ENCODE data around the gene GRM8. TPM values are rescaled to one million over a fixed set of nuclear protein-coding genes. Genes with fewer than 3 reads are reported as not detected.

Gene GRM8
- total RNA-seq, 1 donor from 2014 or later: 2.2 TPM

GRCh38 chr7:127093340-127093739 is 159.4 kb downstream of the GRM8 start:
- Mint-ChIP-seq H3K36me3 (ENCODE audit: low read depth, unreplicated experiment) (no peaks in the 10 kb centered on the region), H3K27ac (ENCODE audit: unreplicated experiment) (peak overlapping the region; percentile 75), H3K4me1 (ENCODE audit: low read depth, unreplicated experiment) (peaks cover 6% of the 10 kb centered on the region), H3K27me3 (ENCODE audit: low read depth, unreplicated experiment) (peaks cover 3% of the 10 kb centered on the region), H3K9me3 (ENCODE audit: unreplicated experiment) (peaks cover 2% of the 10 kb centered on the region), H3K4me3 (ENCODE audit: unreplicated experiment) (peak overlapping the region; percentile 36)
- Histone ChIP-seq H2AFZ (ENCODE audit: low read depth, low read length) (no peak overlapping the region), H3K4me2 (ENCODE audit: low read length) (no peak overlapping the region), H3K4me1 (ENCODE audit: insufficient read depth, low read length) (no peaks in the 10 kb centered on the region), H3K4me3 (ENCODE audit: insufficient read depth, low read depth, low read length) (no peak overlapping the region), H3K79me2 (ENCODE audit: insufficient read depth, low read length) (no peaks in the 10 kb centered on the region), H3K36me3 (ENCODE audit: insufficient read depth, low read length) (no peaks in the 10 kb centered on the region), H3K9ac (ENCODE audit: low read length) (no peak overlapping the region), H4K20me1 (ENCODE audit: insufficient read depth, low read length) (no peaks in the 10 kb centered on the region), H3K27ac (ENCODE audit: low read depth, low read length) (no peak overlapping the region), H3K27me3 (ENCODE audit: insufficient read depth, low read length) (no peaks in the 10 kb centered on the region), H3K9me3 (ENCODE audit: insufficient read depth, low read depth, low read length) (peaks cover 4% of the 10 kb centered on the region)
- no peak for DNase-seq (ENCODE audit: low read depth)
- TF ChIP-seq CTCF (IDR thresholded peaks at IDR 0.05; ENCODE audit: insufficient read depth, low read depth, low read length) (no peak), EZH2 (IDR thresholded peaks at IDR 0.05; ENCODE audit: insufficient read depth, low read length) (no peak)
- no peak for FAIRE-seq

- DNase-seq (ENCODE audit: low read depth) (no peak), FAIRE-seq (no peak)
- no peaks in the 10 kb centered on the region for H3K79me2 ChIP-seq (ENCODE audit: insufficient read depth, low read length)
- H2AFZ ChIP-seq (ENCODE audit: low read depth, low read length): no peak overlapping the region
- Mint-ChIP-seq H3K36me3 (ENCODE audit: low read depth, unreplicated experiment) (no peaks in the 10 kb centered on the region), H3K9me3 (ENCODE audit: unreplicated experiment) (peaks cover 4% of the 10 kb centered on the region), H3K4me1 (ENCODE audit: low read depth, unreplicated experiment) (peaks cover 6% of the 10 kb centered on the region), H3K4me3 (ENCODE audit: unreplicated experiment) (no peak overlapping the region), H3K27me3 (ENCODE audit: low read depth, unreplicated experiment) (peaks cover 3% of the 10 kb centered on the region), H3K27ac (ENCODE audit: unreplicated experiment) (no peak overlapping the region)
- H3K27me3 ChIP-seq (ENCODE audit: insufficient read depth, low read length): no peaks in the 10 kb centered on the region
- no peak overlapping the region for H3K27ac ChIP-seq (ENCODE audit: low read depth, low read length)
- H3K4me3 ChIP-seq (ENCODE audit: insufficient read depth, low read depth, low read length): no peak overlapping the region
- H3K4me1 ChIP-seq (ENCODE audit: insufficient read depth, low read length): no peaks in the 10 kb centered on the region
- H3K9me3 ChIP-seq (ENCODE audit: insufficient read depth, low read depth, low read length): peaks cover 4% of the 10 kb centered on the region
- no peaks in the 10 kb centered on the region for H4K20me1 ChIP-seq (ENCODE audit: insufficient read depth, low read length)
- TF ChIP-seq EZH2 (IDR thresholded peaks at IDR 0.05; ENCODE audit: insufficient read depth, low read length): no peak
- no peak for TF ChIP-seq CTCF (IDR thresholded peaks at IDR 0.05; ENCODE audit: insufficient read depth, low read depth, low read length)
- H3K36me3 ChIP-seq (ENCODE audit: insufficient read depth, low read length): no peaks in the 10 kb centered on the region
- no peak overlapping the region for H3K4me2 ChIP-seq (ENCODE audit: low read length)
- no peak overlapping the region for H3K9ac ChIP-seq (ENCODE audit: low read length)
Measured at GRCh38 chr7:127091620-127092019, 161.1 kb downstream of the GRM8 start.

- Histone ChIP-seq H3K9ac (ENCODE audit: low read length) (no peak overlapping the region), H3K27ac (ENCODE audit: low read depth, low read length) (no peak overlapping the region), H2AFZ (ENCODE audit: low read depth, low read length) (no peak overlapping the region), H3K4me2 (ENCODE audit: low read length) (no peak overlapping the region), H3K9me3 (ENCODE audit: insufficient read depth, low read depth, low read length) (no peaks in the 10 kb centered on the region), H3K4me3 (ENCODE audit: insufficient read depth, low read depth, low read length) (no peak overlapping the region), H4K20me1 (ENCODE audit: insufficient read depth, low read length) (no peaks in the 10 kb centered on the region), H3K27me3 (ENCODE audit: insufficient read depth, low read length) (no peaks in the 10 kb centered on the region), H3K4me1 (ENCODE audit: insufficient read depth, low read length) (no peaks in the 10 kb centered on the region), H3K79me2 (ENCODE audit: insufficient read depth, low read length) (no peaks in the 10 kb centered on the region), H3K36me3 (ENCODE audit: insufficient read depth, low read length) (no peaks in the 10 kb centered on the region)
- DNase-seq (ENCODE audit: low read depth): no peak
- no peak for FAIRE-seq
- TF ChIP-seq CTCF (IDR thresholded peaks at IDR 0.05; ENCODE audit: insufficient read depth, low read depth, low read length) (no peak), EZH2 (IDR thresholded peaks at IDR 0.05; ENCODE audit: insufficient read depth, low read length) (no peak)
- peaks cover 3% of the 10 kb centered on the region for H3K27me3 Mint-ChIP-seq (ENCODE audit: low read depth, unreplicated experiment)
- H3K4me3 Mint-ChIP-seq (ENCODE audit: unreplicated experiment): no peak overlapping the region
- H3K4me1 Mint-ChIP-seq (ENCODE audit: low read depth, unreplicated experiment): peaks cover 6% of the 10 kb centered on the region
- no peaks in the 10 kb centered on the region for H3K36me3 Mint-ChIP-seq (ENCODE audit: low read depth, unreplicated experiment)
- H3K9me3 Mint-ChIP-seq (ENCODE audit: unreplicated experiment): peaks cover 4% of the 10 kb centered on the region
- H3K27ac Mint-ChIP-seq (ENCODE audit: unreplicated experiment): no peak overlapping the region
Measured at GRCh38 chr7:127089146-127089545, 163.6 kb downstream of the GRM8 start.

Data from astrocyte (in vitro differentiated cells and primary cell).